Right lobe of liver (tissue), 6 donors: Measurements from ENCODE around the gene MCM10. TPM values are rescaled to one million over a fixed set of nuclear protein-coding genes. Genes with fewer than 3 reads are reported as not detected.
"Not testable (repeated sequence)": the region's sequence is repeated elsewhere in the genome, so short reads cannot be mapped to it uniquely, and the experiment has no call there.

Experiments used
- ATAC-seq, 4 donors: fragments of 200-7000 bp; cut with Tn5 transposase; one replicate each; pipeline ENCODE4 v1.9.1; 2020; ENCODE audit warnings: mild to moderate bottlenecking in 4 of 4, moderate library complexity in 4 of 4
- DNase-seq, 3 donors: peaks; one replicate each; pipeline ENCODE4 v3.0.0-alpha.2; 2020
- H3K27ac ChIP-seq, 3 donors: fragments of 200-600 bp; one replicate each; pipeline ENCODE4 v1.8.0; 2022
- H3K27me3 ChIP-seq, 2 donors: fragments of 200-600 bp; one replicate each; pipeline ENCODE4 v1.8.0; 2022
- H3K36me3 ChIP-seq, 4 donors: fragments of 200-600 bp; sonication (generic) in 1 of 4; one replicate each; pipeline versions ENCODE4 v1.5.1 to v1.8.0; 2017 to 2022; ENCODE audit warnings: control low read depth in 1 of 4
- H3K4me1 ChIP-seq, 4 donors: fragments of 200-600 bp; sonication (generic) in 1 of 4; one replicate each; pipeline versions ENCODE4 v1.5.1 to v1.8.0; 2017 to 2022; ENCODE audit warnings: control low read depth in 1 of 4
- H3K4me3 ChIP-seq, 3 donors: fragments of 200-600 bp; one replicate each; pipeline ENCODE4 v1.8.0; 2022
- H3K9me3 ChIP-seq, 4 donors: fragments of 200-600 bp; sonication (generic) in 1 of 4; one replicate each; pipeline versions ENCODE4 v1.5.1 to v1.8.0; 2017 to 2022; ENCODE audit warnings: control low read depth in 1 of 4
- CTCF ChIP-seq, 4 donors: fragments of 200-600 bp in 3 of 4; fragments of 450-650 bp in 1 of 4; IDR thresholded peaks; one replicate each; pipeline versions ENCODE4 v1.5.1 to v1.8.0; 2016 to 2022; ENCODE audit warnings: antibody characterized with exemption in 4 of 4, mild to moderate bottlenecking in 2 of 4
- POLR2A ChIP-seq: fragments of 450-650 bp; IDR thresholded peaks from one replicate; pipeline ENCODE4 v1.6.1; 2017; ENCODE audit warnings: antibody characterized with exemption, mild to moderate bottlenecking
- WGBS: methylation state at CpG from one replicate; pipeline ENCODE4 v1.1.6; 2018; ENCODE audit warnings: low coverage, low lambda C conversion rate; ENCODE audit not compliant: insufficient coverage; ENCODE audit errors: missing lambda C conversion rate; 5-methylcytosine and 5-hydroxymethylcytosine counted together
- intact Hi-C, 2 donors: fragments of 100-400 bp; cut with DNase I; formaldehyde crosslinking; loops; one replicate each; pipeline versions ENCODE4 v1.11.2 to v1.14.1; 2022
- total RNA-seq, 6 experiments: library from RNA; depleted of rRNA in 2 of 6; stranded (reverse); fragments of >200 nt in 2 of 6; fragmentation: NEBNext Ultra II Directional in 3 of 6; extraction: Animal tissue kit (Norgen Biotek cat#: 25700) in 3 of 6; gene quantifications; one replicate each; pipeline versions ENCODE4 v1.1.0 to v1.2.4, GENCODE V29; 2016 to 2023
- donor health status: DM: no; HTN: yes; CAD: no.
- donor health status: DM: no; HTN: no; CAD: no.
- donor health status: DM: no; HTN: no; CAD: no.
- donor health status: DM: no; HTN: yes; CAD: no.
- donor health status: DM: no; HTN: yes; CAD: no.

MCM10 gene
- total RNA-seq, 6 experiments from 2014 or later = 0.05 to 6.4 (median 0.64) TPM; not detected in 1

- no peak overlapping the region for H3K27ac ChIP-seq
- H3K4me1 ChIP-seq = no peaks in the 10 kb centered on the region
- H3K9me3 ChIP-seq = no peaks in the 10 kb centered on the region
- intact Hi-C loops = no loop called here
- ATAC-seq (no peak), DNase-seq (no peak)
- H3K27me3 ChIP-seq = no peaks in the 10 kb centered on the region
- TF ChIP-seq POLR2A (no peak), CTCF (IDR thresholded peaks at IDR 0.05) (no peak)
- no peak overlapping the region for H3K4me3 ChIP-seq
- WGBS = 87% methylated on average over 4 of the region's 5 CpGs
- no peaks in the 10 kb centered on the region for H3K36me3 ChIP-seq
Observed at GRCh38 chr10:13227031-13227430, 65.7 kb downstream of the MCM10 start.

DNA sequence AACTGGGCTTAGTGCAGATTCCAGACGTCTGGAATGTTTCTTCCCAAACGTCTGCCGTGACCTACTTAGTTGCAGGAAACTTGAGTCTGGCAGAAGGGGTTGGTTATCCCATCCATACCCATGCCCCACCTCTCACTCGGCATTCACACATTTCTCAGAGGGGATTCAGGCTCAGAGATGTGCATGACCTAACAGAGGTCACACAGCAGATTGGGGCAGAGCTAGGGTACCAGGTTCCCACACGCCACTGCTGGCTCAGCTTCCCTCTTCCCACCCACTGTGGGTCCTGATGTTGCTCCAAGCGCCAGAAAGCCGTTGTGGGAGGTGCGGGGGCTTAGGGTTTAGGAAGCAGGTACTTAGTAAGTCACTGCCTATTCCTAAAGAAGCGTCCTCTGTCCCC lies 69.8 kb downstream of the MCM10 start:
- WGBS = 63% methylated on average over 7 of the region's 9 CpGs
- Histone ChIP-seq H3K4me3 (no peak overlapping the region), H3K9me3 (no peaks in the 10 kb centered on the region), H3K27ac (no peak overlapping the region), H3K4me1 (no peaks in the 10 kb centered on the region), H3K27me3 (no peaks in the 10 kb centered on the region), H3K36me3 (no peaks in the 10 kb centered on the region)
- ATAC-seq = no peak
- peak in 1 of 3 donors; percentile 29 for DNase-seq
- TF ChIP-seq POLR2A = no peak
- no peak for TF ChIP-seq CTCF (IDR thresholded peaks at IDR 0.05)
- intact Hi-C loops = no loop called here

- no peak overlapping the region for H3K27ac ChIP-seq
- H3K4me1 ChIP-seq = no peaks in the 10 kb centered on the region
- intact Hi-C loops = no loop called here
- H3K9me3 ChIP-seq = no peaks in the 10 kb centered on the region
- H3K4me3 ChIP-seq = no peak overlapping the region
- TF ChIP-seq CTCF (IDR thresholded peaks at IDR 0.05) = no peak
- no peak for TF ChIP-seq POLR2A
- no peaks in the 10 kb centered on the region for H3K27me3 ChIP-seq
- ATAC-seq (no peak), DNase-seq (peak in 1 of 3 donors; percentile 21)
- H3K36me3 ChIP-seq = no peaks in the 10 kb centered on the region
- WGBS = 40% methylated on average over 1 of the region's 6 CpGs
Observed at GRCh38 chr10:13231808-13232207, 70.5 kb downstream of the MCM10 start.

GRCh38 chr10:13233358-13233757 lies 72.0 kb downstream of the MCM10 start:
- Histone ChIP-seq H3K36me3 (no peaks in the 10 kb centered on the region), H3K27me3 (no peaks in the 10 kb centered on the region), H3K4me3 (no peak overlapping the region), H3K4me1 (no peaks in the 10 kb centered on the region), H3K9me3 (no peaks in the 10 kb centered on the region), H3K27ac (no peak overlapping the region)
- ATAC-seq (no peak), DNase-seq (no peak)
- TF ChIP-seq POLR2A (no peak), CTCF (IDR thresholded peaks at IDR 0.05) (no peak)
- 55% methylated on average over 5 of the region's 14 CpGs for WGBS
- intact Hi-C loops = no loop called here

DNA sequence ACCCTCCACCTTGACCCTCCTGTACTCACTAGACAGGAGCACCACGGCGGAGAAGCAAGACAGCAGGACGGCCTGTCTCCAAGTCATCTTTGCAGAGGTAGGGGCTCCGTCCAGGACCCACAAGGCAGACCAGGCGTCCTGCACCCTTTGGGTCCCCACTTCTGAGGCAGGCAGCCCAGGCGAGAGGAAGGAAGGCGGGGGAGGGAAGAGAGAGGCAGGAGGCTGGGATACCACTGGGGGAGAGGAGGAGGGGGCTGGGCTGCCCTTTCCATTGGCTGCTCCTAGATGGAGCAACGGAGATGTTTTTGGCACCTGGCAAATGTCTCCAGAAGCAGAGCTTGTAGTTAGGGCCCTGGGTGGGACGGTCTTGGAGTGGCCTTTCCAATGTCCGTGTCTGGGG lies 72.8 kb downstream of the MCM10 start, which contains the start of gene UCMA:
Gene UCMA (minus strand): TSS at position 203 of the 400 bp plus-strand sequence. CDS start 116 bp downstream, at position 87.
- intact Hi-C loops = no loop called here
- no peak for TF ChIP-seq CTCF (IDR thresholded peaks at IDR 0.05)
- TF ChIP-seq POLR2A = no peak
- Histone ChIP-seq H3K36me3 (no peaks in the 10 kb centered on the region), H3K9me3 (no peaks in the 10 kb centered on the region), H3K4me1 (no peaks in the 10 kb centered on the region), H3K27me3 (no peaks in the 10 kb centered on the region), H3K27ac (no peak within 1 kb of the TSS), H3K4me3 (no peak within 1 kb of the TSS)
- ATAC-seq (peak in 1 of 4 donors; percentile 12), DNase-seq (no peak)
- WGBS = 73% methylated on average over 9 of the region's 10 CpGs

GRCh38 chr10:13234736-13235135 lies 73.4 kb downstream of the MCM10 start:
- intact Hi-C loops, H3K27me3 ChIP-seq, H3K27ac ChIP-seq, H3K9me3 ChIP-seq, H3K4me3 ChIP-seq, H3K36me3 ChIP-seq, H3K4me1 ChIP-seq, DNase-seq: not testable (repeated sequence)
- 75% methylated on average over 4 of the region's 13 CpGs for WGBS
- ATAC-seq = peak in 1 of 4 donors; percentile 17
